AG10803 (cell line): ENCODE measurements around the gene ZNF562.

Experiments
- DNase-seq: peaks from one replicate; pipeline ENCODE4 v3.0.0; 2010; ENCODE audit warnings: low read depth
- H3K4me3 ChIP-seq: 2 replicates; pipeline ENCODE4 v1.5.1; 2011; ENCODE audit warnings: mild to moderate bottlenecking, low read length, control low read depth
- CTCF ChIP-seq: conservative IDR thresholded peaks from 2 replicates; pipeline ENCODE4 v1.5.1; 2011; ENCODE audit warnings: mild to moderate bottlenecking, low read length, control low read depth, inconsistent platforms

Gene ZNF562

GRCh38 chr19:9641810-9642209 is 33.1 kb downstream of the ZNF562 start:
- no peak overlapping the region for H3K4me3 ChIP-seq
- TF ChIP-seq CTCF, result no peak
- DNase-seq, result no peak

- H3K4me3 ChIP-seq, result no peak overlapping the region
- no peak for TF ChIP-seq CTCF
- no peak for DNase-seq
Observed at GRCh38 chr19:9640956-9641355, 33.9 kb downstream of the ZNF562 start.

GRCh38 chr19:9636018-9636417 is 38.9 kb downstream of the ZNF562 start:
- DNase-seq, result no peak
- H3K4me3 ChIP-seq, result no peak overlapping the region
- TF ChIP-seq CTCF, result no peak

GRCh38 chr19:9627856-9628255 is 47.0 kb downstream of the ZNF562 start:
- DNase-seq, result no peak
- H3K4me3 ChIP-seq, result no peak overlapping the region
- no peak for TF ChIP-seq CTCF

GRCh38 chr19:9622531-9622930 is 52.4 kb downstream of the ZNF562 start:
- no peak for TF ChIP-seq CTCF
- peak; percentile 3 for DNase-seq
- H3K4me3 ChIP-seq, result no peak overlapping the region

GRCh38 chr19:9621156-9622037 is 53.5 kb downstream of the ZNF562 start, which contains the start of gene ZNF561:
Gene ZNF561 (minus strand): TSS chr19:9621232. CDS start chr19:9619456, 1,776 bp downstream.
- H3K4me3 ChIP-seq, result peak within 1 kb of the TSS; percentile 99

More at GRCh38 chr19:9621156-9622037, 53.5 kb downstream of the ZNF562 start, which contains the start of gene ZNF561:
- DNase-seq, result peak; percentile 87
- no peak for TF ChIP-seq CTCF
